Measurements from ENCODE around the gene FFAR4.

GRCh38 chr10:93590638-93591037 is 24.2 kb downstream of the FFAR4 start:
- TF ChIP-seq EZH2 (IDR thresholded peaks at IDR 0.05; ENCODE audit: low read depth, unreplicated experiment), result no peak
- TF ChIP-seq CTCF (conservative IDR thresholded peaks at IDR 0.05; ENCODE audit: low read depth in 2 of 2), result no peak
- no peak for TF ChIP-seq REST (IDR thresholded peaks at IDR 0.05; ENCODE audit: unreplicated experiment)
- no peak for TF ChIP-seq POLR2AphosphoS5 (IDR thresholded peaks at IDR 0.05; ENCODE audit: low read depth)
- no peak for TF ChIP-seq ETS1 (IDR thresholded peaks at IDR 0.05)
- TF ChIP-seq EZH2phosphoT487 (IDR thresholded peaks at IDR 0.05; ENCODE audit: unreplicated experiment), result no peak
- TF ChIP-seq JUNB (IDR thresholded peaks at IDR 0.05; ENCODE audit: unreplicated experiment), result no peak
- no peak for TF ChIP-seq ZNF114 (CRISPR knock-in tag; IDR thresholded peaks at IDR 0.05)
- TF ChIP-seq CREB1 (CRISPR knock-in tag; IDR thresholded peaks at IDR 0.05; ENCODE audit: low read depth), result no peak
- TF ChIP-seq STAT1 (IDR thresholded peaks at IDR 0.05; ENCODE audit: unreplicated experiment), result no peak
